IMR-90 (cell line): Measurements from ENCODE around the gene VAMP8.
"Not testable (repeated sequence)": the region's sequence is repeated elsewhere in the genome, so short reads cannot be mapped to it uniquely, and the experiment has no call there.

Experiments
- BHLHE40 ChIP-seq: fragments of 150-350 bp; IDR thresholded peaks from 2 replicates; pipeline ENCODE4 v1.6.1; 2016; ENCODE audit warnings: mild to moderate bottlenecking, low read depth, low read length
- CEBPB ChIP-seq: IDR thresholded peaks from 2 replicates; pipeline ENCODE4 v1.6.1; 2012; ENCODE audit warnings: low read depth, low read length, improper control_type of control experiment
- CHD1 ChIP-seq: IDR thresholded peaks from 2 replicates; pipeline ENCODE4 v1.6.1; 2012; ENCODE audit warnings: low read depth, low read length, improper control_type of control experiment
- CTCF ChIP-seq: conservative IDR thresholded peaks from 2 replicates; pipeline ENCODE4 v1.5.1; 2012; ENCODE audit warnings: mild to moderate bottlenecking, low read depth, low read length, improper control_type of control experiment
- MAFK ChIP-seq: IDR thresholded peaks from 2 replicates; pipeline ENCODE4 v1.6.1; 2012; ENCODE audit warnings: low read depth, low read length, improper control_type of control experiment
- NFE2L2 ChIP-seq: fragments of 150-350 bp; IDR thresholded peaks from 2 replicates; pipeline ENCODE4 v1.6.1; 2016; ENCODE audit warnings: low read depth, mild to moderate bottlenecking, low read length
- POLR2A ChIP-seq: IDR thresholded peaks from 2 replicates; pipeline ENCODE4 v1.6.1; 2012; ENCODE audit warnings: mild to moderate bottlenecking, low read depth, low read length
- RAD21 ChIP-seq: IDR thresholded peaks from 2 replicates; pipeline ENCODE4 v1.6.1; 2012; ENCODE audit warnings: low read length, improper control_type of control experiment
- RCOR1 ChIP-seq: IDR thresholded peaks from 2 replicates; pipeline ENCODE4 v1.6.1; 2012; ENCODE audit warnings: mild to moderate bottlenecking, low read length, improper control_type of control experiment; ENCODE audit not compliant: insufficient replicate concordance
- RFX5 ChIP-seq: IDR thresholded peaks from 2 replicates; pipeline ENCODE4 v1.8.0; 2012; ENCODE audit warnings: low read depth, mild to moderate bottlenecking, low read length, moderate library complexity
- SMC3 ChIP-seq: fragments of 150-350 bp; IDR thresholded peaks from 2 replicates; pipeline ENCODE4 v1.6.1; 2016; ENCODE audit warnings: low read depth, mild to moderate bottlenecking, antibody characterized with exemption, low read length, moderate library complexity
- USF2 ChIP-seq: fragments of 150-350 bp; IDR thresholded peaks from 2 replicates; pipeline ENCODE4 v1.6.1; 2017; ENCODE audit warnings: mild to moderate bottlenecking, antibody characterized with exemption, low read length, low read depth

- not testable (repeated sequence) for TF ChIP-seq CTCF, POLR2A, RFX5, CEBPB, RAD21, USF2, BHLHE40, RCOR1, NFE2L2, MAFK, SMC3, CHD1
These were observed 32.2 kb upstream of the VAMP8 start for GRCh38 chr2:85544915-85545779.
